Mesothelial cell of epicardium (in vitro differentiated cells): Measurements from ENCODE around the gene GLRA3. TPM values are rescaled to one million over a fixed set of nuclear protein-coding genes. Genes with fewer than 3 reads are reported as not detected.

Experiments
- DNase-seq, 2 experiments: peaks; one replicate each; pipeline ENCODE4 v3.0.0; 2021; ENCODE audit warnings: low spot score in 2 of 2; ENCODE audit not compliant: unreplicated experiment in 2 of 2
- H3K27ac Mint-ChIP-seq: 2 replicates; pipeline ENCODE4 v1.8.0; 2021; ENCODE audit warnings: mixed read lengths
- H3K27me3 Mint-ChIP-seq: 2 replicates; pipeline ENCODE4 v1.8.0; 2021; ENCODE audit warnings: low read depth, mixed read lengths
- H3K36me3 Mint-ChIP-seq: 2 replicates; pipeline ENCODE4 v1.8.0; 2021; ENCODE audit warnings: mixed read lengths
- H3K4me1 Mint-ChIP-seq: 2 replicates; pipeline ENCODE4 v1.8.0; 2021; ENCODE audit warnings: mixed read lengths
- H3K4me3 Mint-ChIP-seq: 2 replicates; pipeline ENCODE4 v1.8.0; 2021; ENCODE audit warnings: mild to moderate bottlenecking, moderate library complexity, mixed read lengths
- H3K9me3 Mint-ChIP-seq: 2 replicates; pipeline ENCODE4 v1.8.0; 2021; ENCODE audit warnings: mixed read lengths
- CTCF ChIP-seq: fragments of 200-600 bp; sonication (generic); IDR thresholded peaks from one replicate; pipeline ENCODE4 v1.5.0; 2021; ENCODE audit warnings: antibody characterized with exemption; ENCODE audit not compliant: unreplicated experiment
- total RNA-seq: library from RNA; stranded (reverse); gene quantifications from 3 replicates; pipeline ENCODE4 v1.2.1, GENCODE V29; 2021

The GLRA3 gene
- total RNA-seq, 1 donor from 2014 or later = not detected

DNA sequence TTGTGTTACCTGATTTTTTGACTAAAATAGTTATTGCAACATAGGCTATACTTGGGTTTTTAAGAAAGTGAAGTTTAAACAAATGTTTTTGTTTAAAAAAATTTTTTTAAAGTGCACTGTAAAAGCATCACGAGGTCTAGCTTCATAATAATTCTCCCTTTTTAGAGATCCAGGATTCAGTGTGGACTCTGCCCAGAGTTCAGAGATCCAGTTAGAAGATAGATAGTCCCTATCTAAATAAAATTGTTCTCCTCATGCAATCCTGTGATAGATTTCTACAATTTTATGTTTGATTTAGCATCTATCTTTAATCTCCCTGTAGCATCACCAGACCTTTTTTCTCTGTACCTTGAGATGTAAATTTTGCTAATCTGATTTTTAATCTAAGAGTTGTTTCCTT lies 221.3 kb downstream of the GLRA3 start:
- no peak for TF ChIP-seq CTCF
- DNase-seq = no peak
- Mint-ChIP-seq H3K4me1 (peaks cover 3% of the 10 kb centered on the region), H3K9me3 (peaks cover 6% of the 10 kb centered on the region), H3K36me3 (peaks cover 6% of the 10 kb centered on the region), H3K27ac (no peak overlapping the region), H3K4me3 (no peak overlapping the region), H3K27me3 (no peaks in the 10 kb centered on the region)

- Mint-ChIP-seq H3K9me3 (no peaks in the 10 kb centered on the region), H3K36me3 (no peaks in the 10 kb centered on the region), H3K4me3 (no peak overlapping the region), H3K27me3 (no peaks in the 10 kb centered on the region), H3K4me1 (peaks cover 3% of the 10 kb centered on the region), H3K27ac (no peak overlapping the region)
- no peak for TF ChIP-seq CTCF
- no peak for DNase-seq
Observed at GRCh38 chr4:174604198-174604597, 224.8 kb downstream of the GLRA3 start.

DNA sequence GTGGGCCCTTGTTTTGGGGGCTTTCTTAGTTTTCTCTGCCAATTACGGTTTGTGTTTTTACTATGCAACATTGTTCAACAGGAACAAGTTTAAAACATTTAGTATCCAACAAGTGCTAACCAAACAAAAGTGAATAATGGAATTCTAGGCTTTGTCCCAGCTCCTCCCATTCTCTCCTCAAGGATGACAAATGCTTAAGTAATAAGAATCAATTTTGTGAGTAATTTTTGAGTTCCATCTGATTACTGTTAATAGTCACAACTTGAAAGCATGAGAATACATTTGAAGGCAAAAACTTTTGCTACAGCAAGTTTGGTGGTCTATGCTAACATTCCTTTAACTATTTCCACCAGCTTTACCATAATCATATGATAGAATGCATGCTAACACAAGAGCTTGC lies 228.7 kb downstream of the GLRA3 start:
- H3K4me3 Mint-ChIP-seq = no peak overlapping the region
- H3K27ac Mint-ChIP-seq = no peak overlapping the region
- peaks cover 5% of the 10 kb centered on the region for H3K9me3 Mint-ChIP-seq
- DNase-seq = no peak
- H3K4me1 Mint-ChIP-seq = peaks cover 3% of the 10 kb centered on the region
- no peaks in the 10 kb centered on the region for H3K36me3 Mint-ChIP-seq
- TF ChIP-seq CTCF = no peak
- no peaks in the 10 kb centered on the region for H3K27me3 Mint-ChIP-seq

DNA sequence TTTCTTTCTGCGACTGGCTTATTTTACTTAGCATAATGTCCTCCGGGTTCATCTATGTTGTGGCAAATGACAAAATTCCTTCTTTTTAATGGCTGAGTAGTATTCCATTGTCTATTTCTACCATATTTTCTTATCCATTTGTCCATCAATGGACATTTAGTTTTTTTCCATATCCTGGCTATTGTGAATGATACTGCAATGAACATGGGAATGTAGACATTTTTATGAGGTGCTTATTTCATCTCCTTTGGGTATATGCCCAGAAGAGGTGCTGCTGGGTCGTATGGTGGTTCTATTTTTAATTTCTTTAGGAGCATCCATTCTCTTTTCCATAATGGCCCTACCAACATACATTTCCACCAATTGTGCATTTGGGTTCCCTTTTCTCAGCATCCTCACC lies 230.2 kb downstream of the GLRA3 start:
- TF ChIP-seq CTCF = no peak
- no peak overlapping the region for H3K4me3 Mint-ChIP-seq
- no peaks in the 10 kb centered on the region for H3K36me3 Mint-ChIP-seq
- no peak overlapping the region for H3K27ac Mint-ChIP-seq
- no peaks in the 10 kb centered on the region for H3K27me3 Mint-ChIP-seq
- H3K9me3 Mint-ChIP-seq = peaks cover 5% of the 10 kb centered on the region
- no peak for DNase-seq
- no peaks in the 10 kb centered on the region for H3K4me1 Mint-ChIP-seq

DNA sequence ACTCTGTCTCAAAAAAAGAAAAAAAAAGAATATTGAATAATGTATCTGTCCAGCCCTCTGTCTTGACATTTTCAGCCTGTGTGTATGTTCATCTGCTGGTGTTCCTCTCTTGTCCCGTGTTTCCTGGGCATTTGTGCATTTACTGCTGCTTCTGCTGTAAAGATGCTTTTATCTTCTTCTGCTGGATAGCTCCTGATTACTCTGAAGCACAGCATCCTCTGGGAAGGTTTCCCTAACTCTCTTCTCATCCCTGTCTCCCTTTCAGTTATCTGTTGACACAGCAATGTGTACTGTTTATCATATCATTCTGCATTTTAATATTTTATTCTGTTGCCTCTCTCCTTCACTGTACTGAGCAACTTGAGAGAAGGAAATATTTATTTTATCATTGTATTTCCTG lies 232.5 kb downstream of the GLRA3 start:
- Mint-ChIP-seq H3K27me3 (no peaks in the 10 kb centered on the region), H3K27ac (no peak overlapping the region), H3K4me1 (no peaks in the 10 kb centered on the region), H3K4me3 (no peak overlapping the region), H3K36me3 (no peaks in the 10 kb centered on the region), H3K9me3 (peaks cover 5% of the 10 kb centered on the region)
- TF ChIP-seq CTCF = no peak
- DNase-seq = no peak

GRCh38 chr4:174595141-174595929 lies 233.7 kb downstream of the GLRA3 start:
- Mint-ChIP-seq H3K4me1 (no peaks in the 10 kb centered on the region), H3K27me3 (no peaks in the 10 kb centered on the region), H3K9me3 (peaks cover 5% of the 10 kb centered on the region), H3K27ac (no peak overlapping the region), H3K4me3 (no peak overlapping the region), H3K36me3 (no peaks in the 10 kb centered on the region)
- no peak for TF ChIP-seq CTCF
- no peak for DNase-seq
